ENCODE results near the gene CNTN4. TPM values are rescaled to one million over a fixed set of nuclear protein-coding genes. Genes with fewer than 3 reads are reported as not detected.

The CNTN4 gene
- polyA plus RNA-seq, 2 donors, result 0.51 to 0.54 TPM

DNA sequence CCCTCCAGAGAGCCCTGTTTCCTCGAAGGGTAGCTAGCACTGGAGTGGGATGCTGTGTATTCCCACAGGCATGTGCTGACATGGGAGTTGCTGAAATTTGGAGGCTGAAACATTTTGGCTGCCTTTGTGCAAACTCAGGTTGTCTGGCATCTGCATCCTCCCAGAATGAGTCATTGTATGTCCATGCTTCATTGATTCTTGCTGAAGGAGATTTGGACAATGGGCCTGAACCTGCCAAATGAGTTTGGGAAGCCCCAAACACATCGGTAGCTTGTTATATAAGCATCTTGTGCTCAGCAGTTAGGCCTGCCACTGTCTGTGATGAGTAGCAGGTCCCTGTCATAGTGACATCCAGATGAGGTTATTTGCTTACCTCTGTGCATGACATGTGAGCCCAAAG lies 851.5 kb downstream of the CNTN4 start:
- Histone ChIP-seq H3K36me3 (ENCODE audit: control insufficient read depth in 2 of 2, insufficient read depth in 2 of 2, low read length in 1 of 2) (no peaks in the 10 kb centered on the region), H3K4me1 (ENCODE audit: control insufficient read depth in 2 of 2, insufficient read depth in 2 of 2, low read length in 1 of 2) (no peaks in the 10 kb centered on the region), H3K27me3 (ENCODE audit: control insufficient read depth in 1 of 2, insufficient read depth in 2 of 2, low read length in 2 of 2) (no peaks in the 10 kb centered on the region), H3K4me3 (ENCODE audit: low read depth in 1 of 2, low read length in 2 of 2) (no peak overlapping the region), H3K27ac (ENCODE audit: low read depth in 2 of 2, low read length in 1 of 2) (no peak overlapping the region), H3K9me3 (ENCODE audit: control insufficient read depth in 2 of 2, insufficient read depth in 1 of 2, low read depth in 1 of 2, low read length in 1 of 2) (no peaks in the 10 kb centered on the region)
- 37 to 50% methylated on average over 2 of the region's 2 CpGs for WGBS, 2 donors

DNA sequence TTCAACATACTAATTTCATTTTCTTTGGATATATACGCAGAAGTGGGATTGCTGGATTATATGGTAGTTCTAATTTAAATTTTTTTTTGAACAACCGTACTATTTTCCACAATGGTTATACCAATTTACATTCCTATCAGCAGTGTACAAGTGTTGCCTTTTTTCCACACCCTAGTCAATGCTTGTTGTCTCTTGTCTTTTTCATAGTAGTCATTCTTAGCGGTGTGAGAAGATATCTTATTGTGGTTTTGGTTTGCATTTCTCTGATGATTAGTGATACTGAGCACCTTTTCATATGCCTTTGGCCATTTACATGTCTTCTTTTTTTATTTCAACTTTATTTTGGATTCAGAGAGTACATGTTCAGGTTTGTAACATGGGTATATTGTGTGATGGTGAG lies 858.4 kb downstream of the CNTN4 start:
- Histone ChIP-seq H3K4me1 (ENCODE audit: control insufficient read depth in 2 of 2, insufficient read depth in 2 of 2, low read length in 1 of 2) (no peaks in the 10 kb centered on the region), H3K4me3 (ENCODE audit: low read depth in 1 of 2, low read length in 2 of 2) (no peak overlapping the region), H3K27ac (ENCODE audit: low read depth in 2 of 2, low read length in 1 of 2) (no peak overlapping the region), H3K9me3 (ENCODE audit: control insufficient read depth in 2 of 2, insufficient read depth in 1 of 2, low read depth in 1 of 2, low read length in 1 of 2) (no peaks in the 10 kb centered on the region), H3K27me3 (ENCODE audit: control insufficient read depth in 1 of 2, insufficient read depth in 2 of 2, low read length in 2 of 2) (no peaks in the 10 kb centered on the region), H3K36me3 (ENCODE audit: control insufficient read depth in 2 of 2, insufficient read depth in 2 of 2, low read length in 1 of 2) (no peaks in the 10 kb centered on the region)
- WGBS, 2 donors, result 72 to 76% methylated on average over 3 of the region's 3 CpGs

DNA sequence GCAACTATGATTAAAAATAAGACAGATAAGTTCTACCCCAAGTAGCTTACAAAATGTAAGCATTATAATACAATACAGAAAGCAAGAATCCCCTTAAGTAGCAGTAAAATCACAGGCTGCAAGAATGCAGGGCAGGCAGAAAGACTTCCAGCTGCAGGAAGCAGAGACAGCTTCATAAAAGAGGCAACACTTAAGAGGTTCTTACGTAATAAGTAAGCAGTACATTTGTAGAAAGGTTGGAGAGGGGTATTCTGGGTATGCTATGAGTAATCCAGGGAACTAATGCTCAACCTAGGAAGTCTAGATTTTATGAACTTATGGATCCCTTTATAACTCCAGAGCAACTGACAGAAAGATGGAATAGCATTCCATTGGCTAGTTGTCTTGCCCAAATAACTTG lies 859.9 kb downstream of the CNTN4 start:
- Histone ChIP-seq H3K4me3 (ENCODE audit: low read depth in 1 of 2, low read length in 2 of 2) (no peak overlapping the region), H3K27me3 (ENCODE audit: control insufficient read depth in 1 of 2, insufficient read depth in 2 of 2, low read length in 2 of 2) (no peaks in the 10 kb centered on the region), H3K36me3 (ENCODE audit: control insufficient read depth in 2 of 2, insufficient read depth in 2 of 2, low read length in 1 of 2) (no peaks in the 10 kb centered on the region), H3K4me1 (ENCODE audit: control insufficient read depth in 2 of 2, insufficient read depth in 2 of 2, low read length in 1 of 2) (no peaks in the 10 kb centered on the region), H3K9me3 (ENCODE audit: control insufficient read depth in 2 of 2, insufficient read depth in 1 of 2, low read depth in 1 of 2, low read length in 1 of 2) (no peaks in the 10 kb centered on the region), H3K27ac (ENCODE audit: low read depth in 2 of 2, low read length in 1 of 2) (no peak overlapping the region)
- WGBS, 2 donors, result 39 to 42% methylated on average over 1 of the region's 1 CpG

DNA sequence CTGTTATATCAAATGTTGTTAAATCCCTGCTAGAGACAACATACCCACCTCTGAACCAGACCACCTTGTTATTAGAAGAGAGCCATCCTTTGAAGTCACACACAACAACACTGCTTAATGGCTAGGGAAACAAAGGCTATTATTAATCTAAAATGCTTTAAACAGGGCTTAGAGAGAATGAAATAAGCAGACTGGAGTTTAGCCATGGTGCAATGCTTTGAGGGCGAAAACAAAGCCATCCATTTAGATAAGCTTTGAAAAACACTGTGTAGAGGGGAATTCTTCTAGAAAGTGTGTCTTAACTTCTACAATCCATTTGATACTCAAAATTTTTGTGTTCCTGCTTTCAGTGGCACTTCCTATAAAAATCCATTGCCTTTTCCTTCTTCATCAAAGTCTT lies 862.9 kb downstream of the CNTN4 start:
- Histone ChIP-seq H3K27me3 (ENCODE audit: control insufficient read depth in 1 of 2, insufficient read depth in 2 of 2, low read length in 2 of 2) (no peaks in the 10 kb centered on the region), H3K36me3 (ENCODE audit: control insufficient read depth in 2 of 2, insufficient read depth in 2 of 2, low read length in 1 of 2) (no peaks in the 10 kb centered on the region), H3K27ac (ENCODE audit: low read depth in 2 of 2, low read length in 1 of 2) (no peak overlapping the region), H3K4me3 (ENCODE audit: low read depth in 1 of 2, low read length in 2 of 2) (no peak overlapping the region), H3K4me1 (ENCODE audit: control insufficient read depth in 2 of 2, insufficient read depth in 2 of 2, low read length in 1 of 2) (no peaks in the 10 kb centered on the region), H3K9me3 (ENCODE audit: control insufficient read depth in 2 of 2, insufficient read depth in 1 of 2, low read depth in 1 of 2, low read length in 1 of 2) (no peaks in the 10 kb centered on the region)
- WGBS, 2 donors, result 78 to 83% methylated on average over 1 of the region's 1 CpG

DNA sequence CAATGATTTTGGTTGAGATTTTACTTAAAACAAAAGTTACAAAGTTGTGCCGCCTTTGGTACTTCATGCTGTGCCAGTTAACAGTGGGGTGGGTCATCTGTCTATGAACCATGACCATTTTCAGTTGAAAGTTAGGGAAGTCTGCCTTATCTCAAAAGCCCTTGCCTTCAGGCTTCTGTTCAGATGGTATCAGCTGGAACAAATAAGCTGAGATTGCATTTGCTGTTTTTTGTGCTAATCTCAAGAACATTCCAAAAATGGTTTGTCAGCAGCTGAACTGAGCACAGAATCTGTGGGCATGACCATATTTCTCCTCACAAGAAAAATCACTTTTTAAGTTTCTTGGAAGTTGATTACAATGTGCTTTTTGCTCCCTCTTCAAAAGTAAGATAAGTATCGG lies 869.2 kb downstream of the CNTN4 start:
- H3K27ac ChIP-seq (ENCODE audit: low read depth in 2 of 2, low read length in 1 of 2), result no peak overlapping the region
- 61 to 67% methylated on average over 2 of the region's 2 CpGs for WGBS, 2 donors
- H3K36me3 ChIP-seq (ENCODE audit: control insufficient read depth in 2 of 2, insufficient read depth in 2 of 2, low read length in 1 of 2), result no peaks in the 10 kb centered on the region
- no peaks in the 10 kb centered on the region for H3K27me3 ChIP-seq (ENCODE audit: control insufficient read depth in 1 of 2, insufficient read depth in 2 of 2, low read length in 2 of 2)
- H3K9me3 ChIP-seq (ENCODE audit: control insufficient read depth in 2 of 2, insufficient read depth in 1 of 2, low read depth in 1 of 2, low read length in 1 of 2), result no peaks in the 10 kb centered on the region
- no peak overlapping the region for H3K4me3 ChIP-seq (ENCODE audit: low read depth in 1 of 2, low read length in 2 of 2)
- H3K4me1 ChIP-seq (ENCODE audit: control insufficient read depth in 2 of 2, insufficient read depth in 2 of 2, low read length in 1 of 2), result no peaks in the 10 kb centered on the region

DNA sequence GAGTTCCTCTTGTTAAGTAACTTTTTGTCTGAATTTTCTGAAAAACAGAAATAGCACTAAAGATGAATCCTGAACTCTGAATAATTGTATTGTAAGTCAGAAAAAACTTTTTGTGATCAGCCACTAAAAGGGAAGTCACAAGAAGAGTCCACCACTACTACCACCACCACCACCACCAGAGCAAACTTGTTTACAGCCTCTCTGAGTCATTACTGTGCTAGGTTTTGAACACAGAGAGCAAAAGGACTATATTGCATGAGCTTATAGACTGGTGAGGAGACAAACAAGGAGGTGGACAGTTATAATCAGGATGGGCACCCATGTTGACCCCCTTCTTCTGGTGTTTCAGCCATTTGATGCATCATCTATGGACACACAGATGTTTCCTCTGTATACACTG lies 869.8 kb downstream of the CNTN4 start:
- Histone ChIP-seq H3K4me1 (ENCODE audit: control insufficient read depth in 2 of 2, insufficient read depth in 2 of 2, low read length in 1 of 2) (no peaks in the 10 kb centered on the region), H3K9me3 (ENCODE audit: control insufficient read depth in 2 of 2, insufficient read depth in 1 of 2, low read depth in 1 of 2, low read length in 1 of 2) (no peaks in the 10 kb centered on the region), H3K27ac (ENCODE audit: low read depth in 2 of 2, low read length in 1 of 2) (no peak overlapping the region), H3K36me3 (ENCODE audit: control insufficient read depth in 2 of 2, insufficient read depth in 2 of 2, low read length in 1 of 2) (no peaks in the 10 kb centered on the region), H3K27me3 (ENCODE audit: control insufficient read depth in 1 of 2, insufficient read depth in 2 of 2, low read length in 2 of 2) (no peaks in the 10 kb centered on the region), H3K4me3 (ENCODE audit: low read depth in 1 of 2, low read length in 2 of 2) (no peak overlapping the region)

DNA sequence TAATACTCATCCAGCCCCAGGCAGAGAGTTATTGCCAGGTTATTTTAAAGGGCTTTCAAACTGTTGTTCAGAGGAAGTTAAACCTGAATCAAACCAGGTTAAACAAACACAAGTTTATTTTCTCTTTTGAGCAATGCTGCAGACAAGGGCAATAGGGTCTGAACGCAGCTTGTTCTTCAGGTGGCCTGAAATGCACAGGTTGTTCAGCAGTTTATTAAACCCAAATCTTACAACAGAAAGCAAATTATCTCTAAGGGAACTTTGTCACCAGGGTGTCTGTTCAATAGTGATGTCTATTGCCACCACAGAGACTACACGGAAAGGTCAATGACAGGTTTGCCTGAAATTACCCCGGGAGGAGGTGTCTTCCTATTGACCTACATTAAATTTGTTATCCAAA lies 877.5 kb downstream of the CNTN4 start:
- H3K4me3 ChIP-seq (ENCODE audit: low read depth in 1 of 2, low read length in 2 of 2), result no peak overlapping the region
- no peaks in the 10 kb centered on the region for H3K9me3 ChIP-seq (ENCODE audit: control insufficient read depth in 2 of 2, insufficient read depth in 1 of 2, low read depth in 1 of 2, low read length in 1 of 2)
- H3K36me3 ChIP-seq (ENCODE audit: control insufficient read depth in 2 of 2, insufficient read depth in 2 of 2, low read length in 1 of 2), result no peaks in the 10 kb centered on the region
- H3K4me1 ChIP-seq (ENCODE audit: control insufficient read depth in 2 of 2, insufficient read depth in 2 of 2, low read length in 1 of 2), result no peaks in the 10 kb centered on the region
- H3K27me3 ChIP-seq (ENCODE audit: control insufficient read depth in 1 of 2, insufficient read depth in 2 of 2, low read length in 2 of 2), result no peaks in the 10 kb centered on the region
- WGBS, 2 donors, result 77 to 79% methylated on average over 3 of the region's 3 CpGs
- no peak overlapping the region for H3K27ac ChIP-seq (ENCODE audit: low read depth in 2 of 2, low read length in 1 of 2)

DNA sequence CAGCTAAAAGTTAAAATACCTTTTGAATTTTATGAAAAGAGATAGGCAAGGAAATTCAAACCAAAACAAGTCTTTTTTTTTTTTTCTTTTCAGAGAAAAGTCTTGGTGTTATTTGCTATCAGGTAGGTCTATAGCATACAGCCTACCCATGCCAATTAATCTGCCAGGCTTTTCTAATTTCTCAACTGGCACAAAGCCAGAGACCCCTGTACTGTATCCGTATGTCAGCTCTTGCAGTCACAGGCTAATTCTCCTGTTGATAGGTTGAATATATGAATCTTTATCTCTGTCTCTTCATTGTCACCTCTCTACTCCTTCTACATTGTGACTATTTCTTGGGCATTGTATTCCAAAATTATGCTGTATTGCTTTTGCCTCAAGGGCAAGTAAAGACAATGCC lies 878.1 kb downstream of the CNTN4 start:
- Histone ChIP-seq H3K4me1 (ENCODE audit: control insufficient read depth in 2 of 2, insufficient read depth in 2 of 2, low read length in 1 of 2) (no peaks in the 10 kb centered on the region), H3K4me3 (ENCODE audit: low read depth in 1 of 2, low read length in 2 of 2) (no peak overlapping the region), H3K27ac (ENCODE audit: low read depth in 2 of 2, low read length in 1 of 2) (no peak overlapping the region), H3K36me3 (ENCODE audit: control insufficient read depth in 2 of 2, insufficient read depth in 2 of 2, low read length in 1 of 2) (no peaks in the 10 kb centered on the region), H3K9me3 (ENCODE audit: control insufficient read depth in 2 of 2, insufficient read depth in 1 of 2, low read depth in 1 of 2, low read length in 1 of 2) (no peaks in the 10 kb centered on the region), H3K27me3 (ENCODE audit: control insufficient read depth in 1 of 2, insufficient read depth in 2 of 2, low read length in 2 of 2) (no peaks in the 10 kb centered on the region)
- 75 to 79% methylated on average over 1 of the region's 1 CpG for WGBS, 2 donors

DNA sequence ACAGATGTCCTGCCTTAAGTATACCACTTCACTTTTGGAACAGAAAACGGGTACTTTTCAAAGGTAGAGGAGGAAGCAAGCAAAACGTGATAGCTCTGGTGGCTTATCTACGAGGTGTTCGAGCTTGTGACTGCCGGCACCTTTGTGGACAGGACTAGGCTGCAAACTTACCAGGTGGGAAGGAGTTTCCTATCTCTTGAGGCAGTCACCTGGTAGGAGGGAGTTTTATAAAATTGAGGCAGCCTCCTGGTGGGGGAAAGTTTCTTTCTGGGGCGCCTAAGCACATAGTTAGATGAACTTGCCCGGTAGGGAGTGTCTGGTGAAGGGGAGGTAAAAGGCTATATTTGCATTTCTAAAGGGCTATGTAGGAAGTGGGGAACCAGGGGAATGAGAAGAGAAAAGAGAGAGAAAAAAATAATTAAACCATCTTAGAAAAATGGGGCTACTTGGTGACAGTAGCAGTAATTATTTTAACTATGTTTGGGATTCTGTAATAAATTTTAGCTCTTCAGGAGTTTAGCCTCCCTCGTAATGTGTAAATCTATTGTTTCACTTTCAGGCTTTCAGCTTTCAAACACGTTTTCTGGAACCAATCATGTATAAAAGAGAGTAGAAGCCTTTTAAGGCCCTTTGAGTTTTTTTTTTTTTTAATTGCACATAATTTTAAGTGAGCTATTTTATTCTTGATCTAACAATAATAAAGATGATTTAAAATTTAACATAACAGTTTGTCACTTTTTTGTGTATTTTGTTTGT lies 880.5 kb downstream of the CNTN4 start:
- H3K27me3 ChIP-seq (ENCODE audit: control insufficient read depth in 1 of 2, insufficient read depth in 2 of 2, low read length in 2 of 2), result no peaks in the 10 kb centered on the region
- no peak overlapping the region for H3K4me3 ChIP-seq (ENCODE audit: low read depth in 1 of 2, low read length in 2 of 2)
- H3K36me3 ChIP-seq (ENCODE audit: control insufficient read depth in 2 of 2, insufficient read depth in 2 of 2, low read length in 1 of 2), result no peaks in the 10 kb centered on the region
- no peak overlapping the region for H3K27ac ChIP-seq (ENCODE audit: low read depth in 2 of 2, low read length in 1 of 2)
- H3K4me1 ChIP-seq (ENCODE audit: control insufficient read depth in 2 of 2, insufficient read depth in 2 of 2, low read length in 1 of 2), result no peaks in the 10 kb centered on the region
- 63 to 75% methylated on average over 9 of the region's 9 CpGs for WGBS, 2 donors
- H3K9me3 ChIP-seq (ENCODE audit: control insufficient read depth in 2 of 2, insufficient read depth in 1 of 2, low read depth in 1 of 2, low read length in 1 of 2), result no peaks in the 10 kb centered on the region

DNA sequence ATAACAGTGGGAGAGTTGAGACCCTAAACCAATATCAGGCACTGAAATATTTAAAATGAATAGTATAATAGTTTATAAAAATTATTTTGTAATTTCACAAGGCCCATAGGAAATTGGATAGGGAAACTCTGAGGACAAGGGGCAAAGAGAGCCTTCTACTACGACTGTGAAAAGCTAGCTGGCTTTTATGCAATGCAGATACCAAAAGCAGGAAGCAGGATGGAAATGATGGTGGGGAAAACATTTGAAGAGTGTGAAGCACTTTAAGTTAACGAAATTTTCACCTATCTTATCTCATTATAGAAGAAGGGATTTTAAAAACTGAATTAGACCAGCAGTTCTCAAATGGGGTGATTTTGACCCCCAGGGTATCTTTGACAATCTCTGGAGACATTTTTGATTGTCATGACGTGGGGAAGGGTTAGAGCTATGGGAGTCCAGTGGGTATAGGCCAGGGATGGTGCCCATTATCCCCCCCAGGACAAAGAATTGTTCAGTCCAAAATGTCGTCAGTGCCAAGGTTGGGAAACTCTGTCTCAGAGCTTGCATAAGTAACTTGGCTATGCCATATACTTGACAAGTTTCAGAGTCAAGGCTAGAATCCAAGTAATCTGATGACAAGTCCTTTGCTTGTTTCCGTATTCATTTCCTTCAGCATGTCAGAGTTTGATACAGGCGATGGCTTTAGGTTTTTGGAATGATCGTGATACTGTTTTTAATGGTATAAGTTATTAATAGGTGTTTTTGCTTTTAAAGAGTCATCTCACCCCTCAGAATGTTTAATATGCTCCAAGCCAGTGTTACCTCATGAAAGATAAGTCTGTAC lies 885.6 kb downstream of the CNTN4 start:
- no peaks in the 10 kb centered on the region for H3K36me3 ChIP-seq (ENCODE audit: control insufficient read depth in 2 of 2, insufficient read depth in 2 of 2, low read length in 1 of 2)
- WGBS, 2 donors, result 74 to 75% methylated on average over 7 of the region's 7 CpGs
- H3K27ac ChIP-seq (ENCODE audit: low read depth in 2 of 2, low read length in 1 of 2), result no peak overlapping the region
- H3K27me3 ChIP-seq (ENCODE audit: control insufficient read depth in 1 of 2, insufficient read depth in 2 of 2, low read length in 2 of 2), result no peaks in the 10 kb centered on the region
- H3K4me1 ChIP-seq (ENCODE audit: control insufficient read depth in 2 of 2, insufficient read depth in 2 of 2, low read length in 1 of 2), result no peaks in the 10 kb centered on the region
- no peak overlapping the region for H3K4me3 ChIP-seq (ENCODE audit: low read depth in 1 of 2, low read length in 2 of 2)
- H3K9me3 ChIP-seq (ENCODE audit: control insufficient read depth in 2 of 2, insufficient read depth in 1 of 2, low read depth in 1 of 2, low read length in 1 of 2), result no peaks in the 10 kb centered on the region
